Measurements from ENCODE around the gene FGF11.

DNA sequence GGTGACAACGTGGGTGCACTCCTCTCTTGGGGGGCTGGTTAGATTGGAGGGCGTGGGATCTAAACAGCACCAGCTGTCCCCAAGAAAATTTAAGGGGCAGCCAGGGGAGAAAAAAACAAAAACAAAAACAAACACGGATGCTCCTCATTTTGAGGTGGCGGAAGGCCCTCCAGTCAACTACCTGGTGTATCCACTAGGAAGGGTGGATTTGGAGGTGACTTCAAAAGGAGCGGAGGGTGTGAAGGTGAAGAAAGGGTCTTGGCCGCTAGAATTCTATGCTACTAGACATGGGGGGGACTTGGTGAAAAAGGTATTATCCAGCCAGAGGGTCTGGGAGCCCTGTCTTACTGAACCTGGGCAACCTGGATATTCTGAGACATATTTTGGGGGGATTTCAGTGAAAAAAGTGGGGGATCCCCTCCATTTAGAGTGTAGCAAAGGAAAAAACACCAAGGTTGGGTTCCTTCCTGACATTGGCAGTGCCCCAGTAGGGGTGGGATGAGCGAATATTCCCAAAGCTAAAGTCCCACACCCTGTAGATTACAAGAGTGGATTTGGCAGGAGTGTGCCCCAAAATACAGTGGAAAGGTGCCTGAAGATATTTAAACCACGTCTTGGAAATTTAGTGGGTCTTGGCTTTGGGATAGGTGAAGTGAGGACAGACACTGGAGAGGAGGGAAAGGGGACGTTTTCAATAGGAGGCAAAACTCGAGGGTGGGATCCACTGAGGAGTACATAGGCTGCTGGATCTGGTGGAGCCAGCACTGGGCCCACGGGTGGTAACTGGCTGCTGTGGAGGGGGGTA is 454 bp upstream of the FGF11 start:
- TF ChIP-seq CTCF (IDR thresholded peaks at IDR 0.05) (no peak), RAD21 (IDR thresholded peaks at IDR 0.05; ENCODE audit: low read length) (no peak), TAF1 (IDR thresholded peaks at IDR 0.05; ENCODE audit: borderline replicate concordance, low read depth, low read length) (no peak), RCOR1 (IDR thresholded peaks at IDR 0.05; ENCODE audit: low read length) (no peak), SIN3A (IDR thresholded peaks at IDR 0.05; ENCODE audit: borderline replicate concordance, low read depth, low read length) (no peak)
- TF ChIP-seq, protein P1, sequence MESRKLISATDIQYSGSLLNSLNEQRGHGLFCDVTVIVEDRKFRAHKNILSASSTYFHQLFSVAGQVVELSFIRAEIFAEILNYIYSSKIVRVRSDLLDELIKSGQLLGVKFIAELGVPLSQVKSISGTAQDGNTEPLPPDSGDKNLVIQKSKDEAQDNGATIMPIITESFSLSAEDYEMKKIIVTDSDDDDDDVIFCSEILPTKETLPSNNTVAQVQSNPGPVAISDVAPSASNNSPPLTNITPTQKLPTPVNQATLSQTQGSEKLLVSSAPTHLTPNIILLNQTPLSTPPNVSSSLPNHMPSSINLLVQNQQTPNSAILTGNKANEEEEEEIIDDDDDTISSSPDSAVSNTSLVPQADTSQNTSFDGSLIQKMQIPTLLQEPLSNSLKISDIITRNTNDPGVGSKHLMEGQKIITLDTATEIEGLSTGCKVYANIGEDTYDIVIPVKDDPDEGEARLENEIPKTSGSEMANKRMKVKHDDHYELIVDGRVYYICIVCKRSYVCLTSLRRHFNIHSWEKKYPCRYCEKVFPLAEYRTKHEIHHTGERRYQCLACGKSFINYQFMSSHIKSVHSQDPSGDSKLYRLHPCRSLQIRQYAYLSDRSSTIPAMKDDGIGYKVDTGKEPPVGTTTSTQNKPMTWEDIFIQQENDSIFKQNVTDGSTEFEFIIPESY (IDR thresholded peaks at IDR 0.05; ENCODE audit: borderline replicate concordance, low read depth): no peak
- TF ChIP-seq, protein P2, sequence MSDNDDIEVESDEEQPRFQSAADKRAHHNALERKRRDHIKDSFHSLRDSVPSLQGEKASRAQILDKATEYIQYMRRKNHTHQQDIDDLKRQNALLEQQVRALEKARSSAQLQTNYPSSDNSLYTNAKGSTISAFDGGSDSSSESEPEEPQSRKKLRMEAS (IDR thresholded peaks at IDR 0.05; ENCODE audit: low read depth): no peak

Measured in SK-N-SH (cell line).